Stimulated activated CD4-positive, alpha-beta T cell treated with anti-CD3 and anti-CD28 coated beads, Interleukin-1b, Interleukin-23, amount 100 ng/mL, for 48 hours (primary cell): ENCODE data around the gene ELK4.

Source experiments
- DNase-seq: peaks from one replicate; pipeline ENCODE4 v3.0.0-alpha.2; 2020

The ELK4 gene

GRCh38 chr1:205631768-205632668 lies at the start of gene ELK4:
TSS of gene ELK4 (minus strand) at chr1:205632011. CDS start at chr1:205623882, 8,129 bp downstream.
- peak; percentile 100 for DNase-seq

GRCh38 chr1:205681364-205681763 lies 49.6 kb upstream of the ELK4 start:
- no peak for DNase-seq

GRCh38 chr1:205680073-205680851 lies 48.5 kb upstream of the ELK4 start, which contains the start of gene SLC45A3:
TSS of gene SLC45A3 (minus strand) at chr1:205680509. CDS start at chr1:205664656, 15,853 bp downstream.
- DNase-seq = peak; percentile 10

- no peak for DNase-seq
Observed at GRCh38 chr1:205678286-205679111, 46.7 kb upstream of the ELK4 start.

- DNase-seq = no peak
Observed at GRCh38 chr1:205677167-205677566, 45.4 kb upstream of the ELK4 start.

GRCh38 chr1:205676597-205676996 lies 44.8 kb upstream of the ELK4 start:
- no peak for DNase-seq

- no peak for DNase-seq
Observed at GRCh38 chr1:205676002-205676401, 44.2 kb upstream of the ELK4 start.

- no peak for DNase-seq
Observed at GRCh38 chr1:205675247-205675646, 43.4 kb upstream of the ELK4 start.

GRCh38 chr1:205672970-205673369 lies 41.2 kb upstream of the ELK4 start:
- DNase-seq = no peak

GRCh38 chr1:205672395-205672889 lies 40.6 kb upstream of the ELK4 start:
- no peak for DNase-seq

- DNase-seq = no peak
Observed at GRCh38 chr1:205670611-205671430, 39.0 kb upstream of the ELK4 start.

GRCh38 chr1:205670150-205670446 lies 38.3 kb upstream of the ELK4 start:
- DNase-seq = no peak

GRCh38 chr1:205669341-205670149 lies 37.7 kb upstream of the ELK4 start:
- no peak for DNase-seq

- DNase-seq = no peak
Observed at GRCh38 chr1:205668951-205669340, 37.1 kb upstream of the ELK4 start.

- no peak for DNase-seq
Observed at GRCh38 chr1:205667909-205668643, 36.3 kb upstream of the ELK4 start.

- DNase-seq = no peak
Observed at GRCh38 chr1:205666372-205667166, 34.8 kb upstream of the ELK4 start.

- DNase-seq = no peak
Observed at GRCh38 chr1:205665201-205666045, 33.6 kb upstream of the ELK4 start.

GRCh38 chr1:205664399-205665017 lies 32.7 kb upstream of the ELK4 start:
- DNase-seq = no peak
